Measurements from ENCODE around the gene ENTHD1. TPM values are rescaled to one million over a fixed set of nuclear protein-coding genes. Genes with fewer than 3 reads are reported as not detected.

The ENTHD1 gene
- total RNA-seq, 1 donor from 2014 or later, result not detected

DNA sequence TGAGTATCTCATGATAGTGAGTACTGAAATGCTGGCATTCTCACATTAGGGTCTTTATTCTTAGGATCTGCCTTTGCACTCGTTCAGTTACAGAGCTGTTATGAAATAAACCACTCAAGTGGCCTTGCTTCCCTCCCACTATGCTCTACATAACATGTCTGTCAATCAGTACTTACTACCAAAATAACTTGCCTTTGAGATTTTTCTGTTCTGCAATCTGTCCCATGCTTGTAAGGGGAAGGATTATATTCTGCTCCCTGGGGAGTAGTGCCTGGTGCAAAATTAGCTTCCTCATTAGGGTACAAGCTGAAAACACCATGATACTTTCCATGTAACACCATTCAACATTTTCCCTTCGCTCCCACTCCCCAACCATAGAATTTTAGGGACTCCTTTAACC, 5.4 kb upstream of the ENTHD1 start:
- Histone ChIP-seq H3K9ac (no peak overlapping the region), H3K79me2 (ENCODE audit: low read depth) (no peaks in the 10 kb centered on the region), H3K4me1 (no peaks in the 10 kb centered on the region), H3K4me3 (no peak overlapping the region), H3K27ac (no peak overlapping the region), H4K20me1 (ENCODE audit: low read depth) (no peaks in the 10 kb centered on the region), H3K9me3 (ENCODE audit: low read depth) (no peaks in the 10 kb centered on the region), H3F3A (ENCODE audit: low read depth) (no peaks in the 10 kb centered on the region), H3K4me2 (no peak overlapping the region), H3K36me3 (no peaks in the 10 kb centered on the region), H2AFZ (replicated peaks) (no peak overlapping the region), H3K27me3 (peaks cover 6% of the 10 kb centered on the region)
- H3K36me3 Mint-ChIP-seq, result no peaks in the 10 kb centered on the region
- H3K9me3 Mint-ChIP-seq, result no peaks in the 10 kb centered on the region
- no peak for DNase-seq (ENCODE audit: low spot score)
- H3K4me1 Mint-ChIP-seq, result peaks cover 5% of the 10 kb centered on the region
- no peaks in the 10 kb centered on the region for H3K27me3 Mint-ChIP-seq (ENCODE audit: insufficient read depth, low read depth)
- H3K27ac Mint-ChIP-seq, result no peak overlapping the region
- no peak overlapping the region for H3K4me3 Mint-ChIP-seq
- TF ChIP-seq EZH2phosphoT487 (IDR thresholded peaks at IDR 0.05) (no peak), CTCF (IDR thresholded peaks at IDR 0.05) (no peak), EZH2 (IDR thresholded peaks at IDR 0.05) (no peak)

DNA sequence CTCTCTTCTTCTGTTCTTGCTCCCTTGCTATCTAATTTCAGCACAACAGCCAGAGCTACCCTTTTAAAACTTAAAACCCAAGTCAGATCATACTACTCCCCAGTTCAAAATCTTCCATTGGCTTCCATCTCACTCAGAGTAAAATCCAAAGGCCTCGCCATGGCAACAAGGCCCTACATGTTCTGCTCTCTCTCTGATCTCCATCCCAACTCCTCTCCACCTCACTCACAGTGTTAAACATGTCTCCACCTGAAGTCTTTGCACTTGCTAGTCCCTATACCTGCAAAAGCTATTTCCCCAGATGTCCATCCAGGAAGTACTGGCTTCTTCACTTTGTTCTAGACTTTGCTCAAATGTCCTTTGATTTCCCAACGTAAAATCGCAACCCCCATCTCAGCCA, 4.3 kb upstream of the ENTHD1 start:
- no peaks in the 10 kb centered on the region for H3K9me3 Mint-ChIP-seq

DNA sequence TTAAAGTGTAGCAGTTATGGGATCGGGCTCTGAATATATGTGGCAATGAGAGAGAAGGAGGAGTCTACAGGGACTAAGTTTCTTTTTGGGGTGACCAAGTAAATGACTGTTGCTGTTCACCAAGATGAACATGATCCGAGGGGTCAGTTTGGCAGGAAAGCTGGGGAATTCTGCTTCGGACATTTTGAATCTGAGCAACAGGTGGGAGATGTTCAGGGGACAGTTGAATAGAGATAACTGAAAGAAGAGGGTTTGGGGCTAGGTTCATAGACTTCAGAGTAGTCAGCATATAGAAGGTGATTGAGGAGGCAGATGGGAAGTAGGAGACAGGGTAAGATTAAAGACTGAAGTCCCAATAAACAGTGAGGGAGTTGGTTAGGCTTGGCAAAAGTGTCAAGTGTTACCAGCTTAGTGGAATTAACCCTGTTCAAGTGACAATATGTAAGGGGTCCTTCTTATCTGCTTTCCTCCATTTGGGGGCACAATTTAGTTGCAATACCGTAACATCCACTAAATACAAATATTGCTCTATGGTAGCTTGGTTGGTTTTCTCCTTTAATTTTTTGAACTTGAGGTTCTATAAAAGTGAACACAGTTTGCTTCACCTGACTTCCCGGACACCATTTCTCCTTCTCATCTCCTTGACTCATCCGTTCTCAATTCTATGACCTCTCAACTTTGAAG, 2.9 kb upstream of the ENTHD1 start:
- Histone ChIP-seq H2AFZ (replicated peaks) (no peak overlapping the region), H3K4me1 (no peaks in the 10 kb centered on the region), H3F3A (ENCODE audit: low read depth) (no peaks in the 10 kb centered on the region), H3K79me2 (ENCODE audit: low read depth) (no peaks in the 10 kb centered on the region), H3K27ac (no peak overlapping the region), H3K9me3 (ENCODE audit: low read depth) (no peaks in the 10 kb centered on the region), H3K36me3 (no peaks in the 10 kb centered on the region), H3K27me3 (peaks cover 5% of the 10 kb centered on the region), H3K4me3 (no peak overlapping the region), H4K20me1 (ENCODE audit: low read depth) (no peaks in the 10 kb centered on the region), H3K4me2 (no peak overlapping the region), H3K9ac (no peak overlapping the region)
- no peaks in the 10 kb centered on the region for H3K36me3 Mint-ChIP-seq
- no peaks in the 10 kb centered on the region for H3K27me3 Mint-ChIP-seq (ENCODE audit: insufficient read depth, low read depth)
- H3K4me3 Mint-ChIP-seq, result no peak overlapping the region
- H3K27ac Mint-ChIP-seq, result no peak overlapping the region
- H3K4me1 Mint-ChIP-seq, result peaks cover 5% of the 10 kb centered on the region
- TF ChIP-seq EZH2phosphoT487 (IDR thresholded peaks at IDR 0.05) (no peak), EZH2 (IDR thresholded peaks at IDR 0.05) (no peak), CTCF (IDR thresholded peaks at IDR 0.05) (no peak)
- no peak for DNase-seq (ENCODE audit: low spot score)
- no peaks in the 10 kb centered on the region for H3K9me3 Mint-ChIP-seq

More for the DNA sequence above, 4.3 kb upstream of the ENTHD1 start:
- DNase-seq (ENCODE audit: low spot score), result no peak
- no peak overlapping the region for H3K4me3 ChIP-seq
- no peaks in the 10 kb centered on the region for H3K79me2 ChIP-seq (ENCODE audit: low read depth)
- H3K4me1 ChIP-seq, result no peaks in the 10 kb centered on the region
- no peak overlapping the region for H3K27ac Mint-ChIP-seq
- H4K20me1 ChIP-seq (ENCODE audit: low read depth), result no peaks in the 10 kb centered on the region
- H3K27ac ChIP-seq, result no peak overlapping the region
- peaks cover 6% of the 10 kb centered on the region for H3K27me3 ChIP-seq
- peaks cover 5% of the 10 kb centered on the region for H3K4me1 Mint-ChIP-seq
- TF ChIP-seq EZH2 (IDR thresholded peaks at IDR 0.05) (no peak), CTCF (IDR thresholded peaks at IDR 0.05) (no peak), EZH2phosphoT487 (IDR thresholded peaks at IDR 0.05) (no peak)
- no peak overlapping the region for H3K9ac ChIP-seq
- no peak overlapping the region for H2AFZ ChIP-seq (replicated peaks)
- H3F3A ChIP-seq (ENCODE audit: low read depth), result no peaks in the 10 kb centered on the region
- H3K4me3 Mint-ChIP-seq, result no peak overlapping the region
- H3K27me3 Mint-ChIP-seq (ENCODE audit: insufficient read depth, low read depth), result no peaks in the 10 kb centered on the region
- no peak overlapping the region for H3K4me2 ChIP-seq
- H3K9me3 ChIP-seq (ENCODE audit: low read depth), result no peaks in the 10 kb centered on the region
- H3K36me3 Mint-ChIP-seq, result no peaks in the 10 kb centered on the region
- H3K36me3 ChIP-seq, result no peaks in the 10 kb centered on the region

Data from neural progenitor cell (in vitro differentiated cells).